Stimulated activated CD4-positive, alpha-beta T cell treated with anti-CD3 and anti-CD28 coated beads, Interleukin-2, amount 100 ng/mL, for 48 hours (primary cell): Measurements from ENCODE around the gene RYR1.
"Not testable (repeated sequence)": the region's sequence is repeated elsewhere in the genome, so short reads cannot be mapped to it uniquely, and the experiment has no call there.

ENCODE experiments used
- DNase-seq, 2 donors: peaks; one replicate each; pipeline ENCODE4 v3.0.0-alpha.2; 2020

The RYR1 gene

GRCh38 chr19:38544569-38545315, 111.3 kb downstream of the RYR1 start:
- no peak for DNase-seq

DNA sequence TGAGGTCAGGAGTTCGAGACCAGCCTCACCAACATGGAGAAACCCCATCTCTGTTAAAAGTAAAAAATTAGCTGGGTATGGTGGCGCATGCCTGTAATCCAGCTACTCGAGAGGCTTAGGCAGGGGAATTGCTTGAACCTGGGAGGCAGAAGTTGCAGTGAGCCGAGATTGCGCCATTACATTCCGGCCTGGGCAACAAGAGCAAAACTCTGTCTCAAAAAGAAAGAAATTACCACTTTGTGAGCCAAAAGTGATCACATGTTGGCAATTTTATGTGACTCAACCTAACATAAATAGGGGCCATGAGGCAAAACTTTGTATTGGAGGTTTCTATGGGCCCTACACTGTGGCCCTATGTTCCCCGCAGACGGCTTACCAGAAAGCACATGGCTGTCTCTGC, 112.1 kb downstream of the RYR1 start:
- no peak for DNase-seq

DNA sequence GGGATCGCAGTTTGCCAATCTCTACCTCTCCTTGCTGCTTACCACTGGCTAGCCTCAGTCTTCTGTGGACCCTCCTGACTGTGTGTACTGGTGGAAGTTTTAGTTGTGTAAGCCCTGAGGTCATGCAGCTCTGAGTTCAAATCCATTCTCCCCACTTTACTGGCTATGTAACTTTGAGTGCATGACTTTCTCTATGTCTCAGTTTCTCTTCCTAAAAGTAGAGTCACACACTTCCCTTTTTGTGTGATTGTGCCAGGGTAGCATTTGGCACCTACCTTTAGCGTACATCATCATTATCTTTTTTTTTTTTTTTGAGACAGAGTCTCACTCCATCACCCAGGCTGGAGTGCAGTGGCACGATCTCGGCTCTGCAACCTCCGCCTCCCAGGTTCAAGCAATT, 113.9 kb downstream of the RYR1 start:
- no peak for DNase-seq

- DNase-seq = no peak
Measured at GRCh38 chr19:38549061-38549460, 115.6 kb downstream of the RYR1 start.

DNA sequence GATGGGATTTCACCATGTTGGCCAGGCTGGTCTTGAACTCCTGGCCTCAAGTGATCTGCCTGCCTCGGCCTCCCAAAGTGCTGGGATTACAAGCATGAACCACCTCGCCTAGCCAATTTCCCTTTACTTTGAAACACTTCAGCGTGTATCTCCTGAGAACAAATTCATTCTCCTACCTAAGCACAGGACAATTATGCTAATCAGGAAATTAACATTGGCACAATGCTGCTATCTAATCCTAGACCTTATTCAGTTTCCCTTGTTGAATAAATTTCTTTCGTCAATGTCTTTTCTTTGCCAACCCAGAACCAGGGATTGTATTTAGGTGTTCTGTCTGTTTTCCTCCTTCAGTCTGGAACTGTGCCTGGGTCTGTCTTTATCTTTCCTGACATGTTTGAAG, 116.5 kb downstream of the RYR1 start:
- no peak for DNase-seq

DNA sequence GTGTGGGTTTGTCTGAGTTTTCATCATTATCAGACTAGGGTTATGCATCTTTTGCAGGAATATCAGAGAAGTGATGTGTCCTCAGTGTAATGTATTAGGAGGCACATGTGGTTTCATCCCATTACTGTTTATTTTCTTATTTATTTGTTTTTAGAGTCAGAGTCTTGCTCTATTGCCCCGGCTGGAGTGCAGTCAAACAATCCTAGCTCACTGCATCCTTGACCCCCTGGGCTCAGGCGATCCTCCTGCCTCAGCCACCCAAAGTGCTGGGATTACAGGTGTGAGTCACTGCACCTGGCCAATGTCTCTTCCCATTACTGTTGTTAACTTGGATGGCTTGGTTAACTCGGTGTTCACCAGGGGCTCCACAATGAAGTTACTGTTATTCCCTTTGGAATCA, 116.9 kb downstream of the RYR1 start:
- no peak for DNase-seq

- peak; percentile 54 for DNase-seq
Measured at GRCh38 chr19:38551450-38551813, 117.9 kb downstream of the RYR1 start.

GRCh38 chr19:38553239-38553638, 119.7 kb downstream of the RYR1 start:
- DNase-seq = not testable (repeated sequence)

DNA sequence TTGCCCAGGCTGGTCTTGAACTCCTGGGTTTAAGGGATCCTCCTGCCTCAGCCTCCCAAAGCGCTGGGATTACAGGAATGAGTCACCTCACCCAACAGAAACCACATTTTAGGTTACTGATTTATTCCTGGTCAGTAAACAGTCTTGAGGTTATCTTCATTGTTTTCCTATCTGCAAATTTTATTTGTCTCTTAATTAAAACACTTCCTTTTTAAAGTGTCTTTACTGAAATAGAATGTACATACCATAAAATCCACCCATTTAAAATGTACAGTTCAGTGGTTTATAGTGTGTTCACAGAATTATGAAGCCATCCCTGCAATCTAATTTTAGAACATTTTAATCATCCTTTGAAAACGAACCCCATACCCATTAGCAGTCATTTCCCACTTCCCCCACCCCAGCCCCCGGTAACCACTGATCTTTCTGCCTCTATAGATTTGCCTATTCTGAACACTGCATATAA, 121.2 kb downstream of the RYR1 start:
- DNase-seq = no peak

DNA sequence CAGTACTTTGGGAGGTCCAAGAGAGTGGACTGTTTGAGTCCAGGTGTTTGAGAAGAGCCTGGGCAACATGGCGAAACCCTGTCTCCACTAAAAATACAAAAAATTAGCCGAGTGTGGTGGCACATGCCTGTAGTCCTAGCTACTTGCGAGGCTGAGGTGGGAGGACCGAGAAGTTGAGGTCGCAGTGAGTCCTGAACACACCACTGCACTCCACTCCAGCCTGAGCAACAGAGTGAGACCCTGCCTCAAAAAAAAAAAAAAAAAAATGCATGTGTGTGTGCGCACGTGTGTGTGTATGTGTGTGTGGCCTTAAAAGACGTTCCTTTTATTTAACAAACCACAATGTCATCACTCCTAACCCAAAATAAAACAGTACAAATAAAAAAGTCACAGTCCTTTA, 121.7 kb downstream of the RYR1 start:
- no peak for DNase-seq

GRCh38 chr19:38556521-38557174, 123.2 kb downstream of the RYR1 start:
- no peak for DNase-seq

DNA sequence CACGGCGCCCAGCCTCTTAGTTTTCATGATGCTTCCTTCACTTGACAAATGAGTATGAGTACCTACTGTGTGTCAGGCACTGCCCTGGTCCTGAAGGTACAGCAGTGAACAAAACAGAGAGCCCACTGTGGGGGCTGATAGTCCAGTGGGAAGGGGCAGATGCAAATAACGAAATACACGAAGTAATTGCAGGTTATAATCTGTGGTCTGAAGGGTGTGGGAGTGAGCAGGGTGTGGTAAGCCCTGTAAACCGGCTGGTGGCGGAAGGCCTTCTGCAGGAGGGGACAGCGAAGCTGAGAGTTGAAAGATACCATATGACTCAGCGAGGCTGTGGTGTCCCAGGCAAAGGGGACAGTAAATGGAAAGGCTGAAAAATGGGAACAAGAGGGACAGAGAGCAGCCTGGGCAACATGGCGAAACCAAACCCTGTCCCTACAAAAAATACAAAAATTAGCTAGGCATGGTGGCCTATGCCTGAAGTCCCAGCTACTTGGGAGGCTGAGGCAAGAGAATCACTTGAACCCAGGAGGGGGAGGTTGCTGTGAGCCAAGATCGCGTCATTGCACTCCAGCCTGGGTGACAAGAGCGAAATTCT, 123.8 kb downstream of the RYR1 start:
- no peak for DNase-seq

- not testable (repeated sequence) for DNase-seq
Measured at GRCh38 chr19:38558933-38559332, 125.4 kb downstream of the RYR1 start.

GRCh38 chr19:38559428-38560401, 126.2 kb downstream of the RYR1 start:
- DNase-seq = no peak

DNA sequence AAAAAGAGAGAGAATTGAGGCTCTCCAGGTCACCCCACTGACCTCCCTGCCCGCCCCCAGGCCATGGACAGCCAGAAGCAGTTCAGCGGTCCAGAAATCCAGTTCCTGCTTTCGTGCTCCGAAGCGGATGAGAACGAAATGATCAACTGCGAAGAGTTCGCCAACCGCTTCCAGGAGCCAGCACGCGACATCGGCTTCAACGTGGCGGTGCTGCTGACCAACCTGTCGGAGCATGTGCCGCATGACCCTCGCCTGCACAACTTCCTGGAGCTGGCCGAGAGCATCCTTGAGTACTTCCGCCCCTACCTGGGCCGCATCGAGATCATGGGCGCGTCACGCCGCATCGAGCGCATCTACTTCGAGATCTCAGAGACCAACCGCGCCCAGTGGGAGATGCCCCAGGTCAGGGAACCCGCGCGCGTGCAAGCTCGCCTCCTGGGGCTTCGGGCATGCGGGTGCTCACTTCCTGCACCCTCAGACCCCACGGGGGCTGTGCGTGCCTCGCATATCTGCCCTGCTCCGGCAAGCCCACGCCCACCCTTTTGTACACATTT, 127.6 kb downstream of the RYR1 start:
- DNase-seq = no peak

GRCh38 chr19:38561658-38562057, 128.2 kb downstream of the RYR1 start:
- no peak for DNase-seq

DNA sequence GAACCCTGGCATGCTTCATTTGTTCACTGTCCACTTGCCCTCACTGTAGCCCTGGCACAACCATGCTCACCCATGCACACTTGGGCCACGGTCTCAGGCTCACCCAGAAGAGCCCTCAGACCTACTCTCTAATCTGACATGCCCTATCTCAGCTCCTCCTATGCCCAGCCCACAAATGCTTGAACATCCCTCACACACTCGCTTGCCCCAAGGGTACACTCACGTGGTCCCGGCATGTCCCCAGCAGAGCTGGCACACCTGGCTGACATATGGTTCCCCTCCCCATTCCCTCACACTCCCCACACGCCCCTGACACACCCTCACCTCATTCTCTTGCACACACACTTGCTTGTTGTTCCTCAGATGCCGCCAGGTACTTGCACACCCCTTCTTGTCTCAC, 128.6 kb downstream of the RYR1 start:
- no peak for DNase-seq

- DNase-seq = no peak
Measured at GRCh38 chr19:38563475-38563874, 130.0 kb downstream of the RYR1 start.

DNA sequence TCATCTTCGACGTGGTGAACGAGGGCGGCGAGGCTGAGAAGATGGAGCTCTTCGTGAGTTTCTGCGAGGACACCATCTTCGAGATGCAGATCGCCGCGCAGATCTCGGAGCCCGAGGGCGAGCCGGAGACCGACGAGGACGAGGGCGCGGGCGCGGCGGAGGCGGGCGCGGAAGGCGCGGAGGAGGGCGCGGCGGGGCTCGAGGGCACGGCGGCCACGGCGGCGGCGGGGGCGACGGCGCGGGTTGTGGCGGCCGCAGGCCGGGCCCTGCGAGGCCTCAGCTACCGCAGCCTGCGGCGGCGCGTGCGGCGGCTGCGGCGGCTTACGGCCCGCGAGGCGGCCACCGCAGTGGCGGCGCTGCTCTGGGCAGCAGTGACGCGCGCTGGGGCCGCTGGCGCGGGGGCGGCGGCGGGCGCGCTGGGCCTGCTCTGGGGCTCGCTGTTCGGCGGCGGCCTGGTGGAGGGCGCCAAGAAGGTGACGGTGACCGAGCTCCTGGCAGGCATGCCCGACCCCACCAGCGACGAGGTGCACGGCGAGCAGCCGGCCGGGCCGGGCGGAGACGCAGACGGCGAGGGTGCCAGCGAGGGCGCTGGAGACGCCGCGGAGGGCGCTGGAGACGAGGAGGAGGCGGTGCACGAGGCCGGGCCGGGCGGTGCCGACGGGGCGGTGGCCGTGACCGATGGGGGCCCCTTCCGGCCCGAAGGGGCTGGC, 131.6 kb downstream of the RYR1 start:
- DNase-seq = no peak

DNA sequence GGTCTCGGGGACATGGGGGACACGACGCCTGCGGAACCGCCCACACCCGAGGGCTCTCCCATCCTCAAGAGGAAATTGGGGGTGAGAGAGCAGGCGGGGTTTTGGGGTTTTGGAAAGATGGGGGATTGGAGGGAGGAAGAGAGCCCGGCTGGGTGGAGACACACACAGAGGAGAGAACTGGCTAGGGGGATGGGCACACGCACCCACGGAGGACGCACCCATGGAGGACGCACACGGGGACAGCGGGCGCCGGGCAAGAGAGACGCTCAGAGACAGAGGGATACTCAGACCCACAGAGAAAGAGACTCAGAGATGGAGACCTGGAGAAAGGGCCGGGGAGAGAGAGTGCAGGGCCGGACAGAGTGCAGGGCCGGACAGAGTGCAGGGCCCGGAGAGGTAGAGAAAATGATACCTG, 132.2 kb downstream of the RYR1 start:
- DNase-seq = no peak

- no peak for DNase-seq
Measured at GRCh38 chr19:38569368-38569983, 136.0 kb downstream of the RYR1 start.

DNA sequence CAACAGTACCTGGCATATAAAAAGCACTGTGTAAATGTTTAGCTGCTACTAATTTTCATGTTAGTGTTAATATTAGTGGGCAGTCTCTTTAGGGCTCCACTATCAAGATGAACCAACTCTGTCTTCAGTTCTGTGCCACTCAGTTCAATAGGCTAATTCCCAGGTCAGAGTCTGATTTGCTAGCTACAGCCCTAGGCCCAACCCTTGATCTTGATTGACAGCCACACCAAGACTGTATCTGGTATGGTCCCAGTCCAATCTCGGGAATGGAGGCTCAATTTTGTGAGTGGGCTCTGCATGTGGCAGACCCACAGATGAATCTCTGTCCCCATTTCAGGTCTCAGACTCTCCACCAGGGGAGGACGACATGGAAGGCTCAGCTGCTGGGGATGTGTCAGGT, 138.2 kb downstream of the RYR1 start:
- DNase-seq = no peak
